Stimulated activated CD8-positive, alpha-beta memory T cell treated with anti-CD3 and anti-CD28 coated beads, Interleukin-4, amount 100 ng/mL, for 24 hours (primary cell): Measurements from ENCODE around the gene ETFB.
"Not testable (repeated sequence)": the region's sequence is repeated elsewhere in the genome, so short reads cannot be mapped to it uniquely, and the experiment has no call there.

Source experiments
- DNase-seq: peaks from one replicate; pipeline ENCODE4 v3.0.0-alpha.2; 2020; ENCODE audit warnings: low read depth

Gene ETFB

GRCh38 chr19:51365965-51366388 is at the start of gene ETFB:
Gene ETFB (minus strand): TSS chr19:51366388. CDS start chr19:51366326, 62 bp downstream.
- no peak for DNase-seq

GRCh38 chr19:51415187-51415586 is 49.0 kb upstream of the ETFB start:
- no peak for DNase-seq

- no peak for DNase-seq
Observed at GRCh38 chr19:51410950-51411748, 45.0 kb upstream of the ETFB start.

GRCh38 chr19:51407511-51408131 is 41.4 kb upstream of the ETFB start:
- DNase-seq: no peak

GRCh38 chr19:51402117-51402516 is 35.9 kb upstream of the ETFB start:
- no peak for DNase-seq

- DNase-seq: not testable (repeated sequence)
Observed at GRCh38 chr19:51399936-51400335, 33.7 kb upstream of the ETFB start.

- DNase-seq: no peak
Observed at GRCh38 chr19:51399231-51399630, 33.0 kb upstream of the ETFB start.

GRCh38 chr19:51398096-51398704 is 32.0 kb upstream of the ETFB start:
- no peak for DNase-seq

- DNase-seq: not testable (repeated sequence)
Observed at GRCh38 chr19:51397453-51397852, 31.3 kb upstream of the ETFB start.

- DNase-seq: no peak
Observed at GRCh38 chr19:51396175-51396574, 30.0 kb upstream of the ETFB start.

GRCh38 chr19:51394050-51394836 is 28.1 kb upstream of the ETFB start:
- peak; percentile 86 for DNase-seq

GRCh38 chr19:51392701-51393100 is 26.5 kb upstream of the ETFB start:
- DNase-seq: no peak

GRCh38 chr19:51391073-51391611 is 25.0 kb upstream of the ETFB start:
- no peak for DNase-seq

GRCh38 chr19:51389143-51389542 is 23.0 kb upstream of the ETFB start:
- DNase-seq: no peak

GRCh38 chr19:51387924-51388389 is 21.8 kb upstream of the ETFB start, which contains the start of gene LIM2:
Gene LIM2 (minus strand): TSS chr19:51387974. CDS start chr19:51387443, 531 bp downstream.
- no peak for DNase-seq

GRCh38 chr19:51386882-51387520 is 20.8 kb upstream of the ETFB start:
- no peak for DNase-seq

- DNase-seq: no peak
Observed at GRCh38 chr19:51382004-51382403, 15.8 kb upstream of the ETFB start.

GRCh38 chr19:51380379-51380778 is 14.2 kb upstream of the ETFB start:
- DNase-seq: no peak

GRCh38 chr19:51377422-51377821 is 11.2 kb upstream of the ETFB start:
- no peak for DNase-seq

GRCh38 chr19:51375504-51376221 is 9.5 kb upstream of the ETFB start:
- no peak for DNase-seq
